Retina (tissue), 1 donor: ENCODE results near the gene CNMD.

ENCODE experiments used
- DNase-seq: peaks from one replicate; pipeline ENCODE4 v3.0.0-alpha.2; 2016

The CNMD gene

DNA sequence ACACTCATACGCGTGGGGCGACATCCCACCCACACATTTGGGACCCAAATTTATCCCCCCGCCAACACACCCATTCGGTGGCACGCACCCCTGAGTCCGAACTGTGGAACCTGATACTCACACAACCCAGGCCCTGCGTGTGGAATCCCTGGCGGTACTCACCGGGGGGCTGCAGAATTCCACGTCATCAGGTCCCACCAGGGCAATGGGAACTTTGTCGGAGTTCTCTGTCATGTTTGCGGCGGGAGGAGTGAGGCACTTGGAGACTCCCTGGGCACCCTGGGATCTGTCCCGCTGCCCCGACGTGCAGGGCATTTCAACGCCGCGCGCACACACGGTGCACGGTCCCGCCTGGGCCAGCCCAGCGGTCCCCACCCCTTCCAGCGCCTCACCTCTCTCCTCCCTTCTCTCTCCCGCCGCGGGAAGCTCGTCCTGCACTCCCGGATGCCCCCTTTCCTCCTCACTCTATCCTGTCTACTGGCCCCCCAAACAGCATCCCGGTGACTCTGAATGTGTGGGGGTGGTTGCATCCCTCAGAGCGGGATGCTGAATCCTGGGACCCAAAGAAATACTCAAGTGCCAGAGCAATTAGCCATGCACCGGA lies at the start of gene CNMD:
Gene CNMD, minus strand, starts transcription at position 353 of the 604 bp plus-strand sequence. Its CDS starts 119 bp downstream, at position 234.
- peak; percentile 66 for DNase-seq

DNA sequence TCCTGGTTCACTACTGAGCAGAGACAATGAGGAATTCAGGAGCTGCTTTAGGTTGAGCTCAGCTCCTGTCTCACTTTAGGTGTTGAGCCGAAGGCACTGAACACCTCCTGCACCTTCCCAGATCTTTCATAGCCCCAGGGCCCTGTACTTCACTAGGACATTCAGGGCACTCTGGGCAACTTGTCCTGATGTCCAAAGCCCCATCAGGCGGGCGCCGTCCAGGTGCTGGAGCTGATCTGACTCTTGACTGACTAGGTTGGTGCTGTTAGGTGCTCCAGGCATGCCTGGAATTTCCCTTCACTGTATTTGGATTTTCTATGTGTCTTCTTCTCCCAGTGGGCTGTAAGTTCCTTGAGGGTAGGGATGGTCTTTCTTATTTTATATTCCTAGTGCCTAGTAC lies 48.4 kb upstream of the CNMD start:
- DNase-seq, result no peak

DNA sequence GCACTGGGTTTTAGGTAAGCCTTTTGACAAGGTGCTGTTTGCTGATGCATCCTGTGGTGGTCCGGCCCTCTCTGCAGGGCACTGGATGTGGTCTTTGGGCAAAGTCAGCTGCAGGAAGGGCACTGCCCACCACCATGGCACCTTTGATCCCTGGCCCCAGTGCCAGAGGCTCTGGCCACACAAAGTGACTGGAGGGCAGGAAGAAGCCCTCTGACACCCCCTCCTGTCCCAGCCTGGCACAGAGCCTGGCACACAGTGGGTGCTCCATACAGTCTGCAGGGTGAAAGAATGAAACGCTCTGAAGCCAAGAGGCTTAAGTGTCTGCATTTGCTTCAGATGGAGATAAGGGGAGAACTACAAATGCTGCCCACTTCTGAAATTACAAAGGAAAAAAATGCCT lies 47.6 kb upstream of the CNMD start:
- DNase-seq, result no peak

DNA sequence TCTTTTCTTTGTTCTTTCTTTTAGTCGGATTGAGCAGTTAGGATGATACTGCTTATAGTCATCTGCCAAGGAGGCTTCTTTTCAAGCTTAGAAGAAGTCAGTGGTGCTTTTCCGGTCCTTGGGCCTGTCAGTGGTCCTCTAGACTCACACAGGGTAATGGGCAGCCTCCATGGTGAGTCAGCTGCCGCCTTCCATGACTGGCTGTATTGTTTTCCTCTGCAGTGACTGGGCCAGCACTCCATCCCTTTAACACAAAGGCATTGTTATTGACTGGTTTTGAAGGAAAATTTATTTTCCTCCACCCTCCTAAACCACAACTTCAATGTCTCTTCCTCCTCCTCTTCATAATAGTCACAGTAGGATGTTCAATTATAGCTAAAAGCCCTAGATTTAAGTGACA lies 47.1 kb upstream of the CNMD start:
- DNase-seq, result no peak

DNA sequence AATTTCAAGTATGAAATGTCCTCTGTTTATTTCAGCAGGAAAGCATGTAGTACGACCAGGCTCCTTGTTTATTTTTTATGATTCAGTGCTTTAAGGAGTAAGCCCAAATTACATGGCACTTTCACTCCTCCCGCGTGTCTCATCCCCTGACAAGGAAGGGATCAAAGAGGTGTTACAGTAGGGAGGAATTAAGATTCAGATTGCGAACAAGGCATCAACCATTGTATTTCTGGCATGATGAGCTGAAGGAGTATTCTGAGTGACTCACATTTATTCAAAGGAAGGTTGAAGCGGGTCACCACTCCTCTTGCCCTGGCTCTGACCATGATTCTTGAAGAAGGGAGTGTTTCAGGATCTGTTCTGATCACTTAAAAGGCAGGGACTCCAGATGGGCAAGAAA lies 46.1 kb upstream of the CNMD start:
- no peak for DNase-seq

DNA sequence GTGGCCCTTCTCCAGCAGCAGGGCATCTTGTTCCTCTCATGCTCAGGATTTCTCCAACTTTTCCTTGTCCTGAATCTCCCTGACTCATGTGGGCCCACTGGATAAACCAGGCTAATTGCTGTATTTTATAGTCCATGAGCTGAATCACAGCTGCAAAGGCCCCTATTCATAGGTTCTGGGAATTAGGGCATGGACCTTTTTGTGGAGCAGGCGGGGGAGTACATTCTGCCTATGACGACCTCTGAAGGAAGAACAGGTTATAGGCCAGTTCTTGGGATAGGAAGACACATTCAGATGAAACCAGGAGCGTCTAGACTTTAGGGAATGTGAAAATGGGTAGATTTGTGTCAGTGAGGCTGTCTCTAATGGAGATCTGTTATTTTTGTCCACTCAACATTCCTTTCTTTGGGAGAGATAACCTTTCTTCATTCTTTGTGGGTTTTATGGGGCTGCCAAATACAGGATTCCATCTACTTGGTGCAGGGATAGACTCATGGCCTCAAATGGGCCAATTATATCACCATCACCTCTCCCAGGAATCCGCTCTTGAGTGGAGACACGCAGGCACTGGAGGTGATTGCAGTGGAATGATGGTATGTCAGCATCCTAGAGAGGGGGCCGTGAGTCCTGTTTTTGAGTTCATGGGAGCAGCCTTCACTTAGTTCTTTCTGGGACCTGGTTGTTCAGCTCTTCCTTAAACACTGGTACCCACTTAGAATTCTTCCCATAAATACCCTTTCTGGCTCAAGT lies 45.1 kb upstream of the CNMD start:
- DNase-seq, result no peak

DNA sequence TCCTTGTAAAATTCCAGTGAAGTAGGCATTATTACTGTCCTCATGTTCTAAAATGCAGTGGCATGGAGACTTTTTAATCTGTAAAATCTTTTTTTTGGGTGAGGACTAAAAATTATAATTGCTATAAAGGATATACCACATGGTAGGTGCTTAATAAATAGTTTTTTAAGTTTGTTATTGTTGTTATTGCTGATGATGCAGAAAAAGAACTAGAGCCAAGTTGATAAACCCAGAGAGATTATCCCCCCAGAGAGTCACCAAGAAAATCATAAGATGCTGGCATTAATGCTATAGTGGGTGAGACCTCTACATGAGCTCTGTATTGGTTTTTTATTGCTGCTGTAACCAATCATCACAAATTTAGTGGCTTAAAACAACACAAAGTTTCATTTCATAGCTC lies 44.3 kb upstream of the CNMD start:
- DNase-seq, result no peak

DNA sequence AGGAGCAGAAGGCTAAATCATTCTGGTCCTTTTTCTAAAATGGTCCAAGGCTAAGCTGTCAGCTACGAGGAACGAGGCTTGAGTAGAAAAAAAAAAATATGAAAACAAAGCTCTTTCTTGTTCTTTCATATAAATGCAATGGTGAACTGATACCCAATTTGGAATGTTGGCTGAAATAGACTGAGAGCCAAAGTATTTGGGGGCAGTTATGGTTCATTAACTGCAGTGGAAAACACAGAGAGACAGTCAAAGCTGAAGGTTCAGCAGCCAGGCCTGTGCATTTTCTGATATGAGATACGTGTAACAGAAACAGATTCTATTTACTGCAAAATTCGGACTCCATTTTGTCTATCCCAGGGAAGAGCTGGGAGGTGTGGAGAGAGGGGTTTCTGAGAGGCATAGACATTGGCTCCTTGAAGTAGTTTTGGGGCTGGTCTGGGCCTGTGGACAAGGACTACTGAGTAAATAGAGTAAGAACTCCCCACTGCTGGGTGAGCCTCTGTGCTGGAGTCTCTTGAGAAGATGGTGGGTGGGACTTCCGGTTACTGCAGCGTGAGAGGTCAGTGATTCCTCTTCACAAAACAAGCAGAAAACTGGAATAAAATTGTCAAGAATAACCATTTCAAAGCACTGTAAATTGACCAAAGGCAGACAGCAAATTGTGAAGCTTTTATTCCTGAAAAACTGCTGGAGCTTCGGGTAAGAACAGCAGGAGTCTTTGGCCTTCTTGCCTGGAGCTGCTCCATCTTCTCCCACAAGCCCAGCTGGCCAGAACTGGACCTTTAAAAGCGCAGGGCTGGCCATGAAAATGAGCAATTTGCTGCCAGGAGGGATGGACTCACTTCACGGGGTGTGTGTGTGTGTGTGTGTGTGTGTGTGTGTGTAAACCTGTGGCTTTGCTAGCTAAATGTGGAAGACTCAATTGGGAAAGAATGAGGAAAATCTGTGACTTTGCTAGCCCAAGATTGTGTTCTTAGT lies 43.1 kb upstream of the CNMD start:
- DNase-seq, result no peak

DNA sequence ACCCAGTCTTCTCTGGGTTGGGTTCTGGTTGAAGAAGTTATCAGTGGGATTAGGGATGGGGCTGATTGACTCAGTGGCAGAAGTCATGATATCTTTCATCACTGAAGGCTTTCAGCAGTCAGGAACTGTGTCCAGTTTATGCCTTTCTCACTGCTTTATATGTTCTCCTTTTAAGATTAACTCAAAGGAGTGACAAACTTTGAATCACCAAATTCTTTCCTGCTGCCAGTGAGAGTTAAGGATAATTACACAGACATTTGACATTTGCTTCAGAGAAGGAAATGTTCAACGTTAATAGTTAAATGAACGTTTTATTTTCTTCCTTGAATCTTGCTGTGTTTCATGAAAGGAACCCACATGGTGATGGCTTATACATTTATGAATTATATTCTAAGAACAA lies 41.0 kb upstream of the CNMD start:
- no peak for DNase-seq

DNA sequence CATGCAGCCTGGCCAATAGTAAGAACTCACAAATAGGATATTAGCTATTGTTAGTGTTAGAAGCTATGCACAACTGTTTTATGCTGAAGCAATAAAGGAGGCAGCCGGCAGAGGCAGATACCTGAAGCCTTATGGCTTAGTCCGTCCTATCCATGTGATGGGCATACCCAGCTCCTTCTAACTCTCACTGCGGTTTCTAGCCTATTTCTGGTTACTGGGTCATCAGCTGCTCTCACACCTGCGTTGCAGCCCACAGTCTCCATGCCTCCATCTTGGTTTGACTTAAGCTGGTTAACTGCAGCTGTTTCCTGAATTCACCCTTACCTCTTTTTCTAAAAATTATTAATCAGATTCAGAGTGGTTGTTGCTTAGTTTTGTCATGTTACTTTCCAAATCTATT lies 40.5 kb upstream of the CNMD start:
- no peak for DNase-seq

DNA sequence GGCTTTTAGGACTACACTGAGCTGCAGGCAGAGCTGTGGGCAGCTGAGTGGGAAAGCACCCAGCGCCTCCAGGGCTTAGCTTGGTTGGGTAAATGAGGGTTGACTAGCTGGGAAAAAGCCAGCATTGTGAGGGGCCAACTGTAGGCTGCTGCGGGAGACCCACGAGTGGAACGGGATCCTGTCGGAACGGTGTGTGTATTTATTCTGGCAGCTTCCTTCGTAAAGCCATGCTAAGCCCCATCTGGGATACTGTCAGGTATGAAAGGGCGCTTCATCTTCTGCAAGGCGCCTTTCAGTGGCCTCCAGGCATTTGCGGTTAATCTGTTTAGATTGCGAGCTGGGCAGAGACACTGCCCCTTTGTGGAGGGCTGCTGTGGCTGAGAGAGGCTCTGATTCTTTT lies 39.5 kb upstream of the CNMD start:
- no peak for DNase-seq

DNA sequence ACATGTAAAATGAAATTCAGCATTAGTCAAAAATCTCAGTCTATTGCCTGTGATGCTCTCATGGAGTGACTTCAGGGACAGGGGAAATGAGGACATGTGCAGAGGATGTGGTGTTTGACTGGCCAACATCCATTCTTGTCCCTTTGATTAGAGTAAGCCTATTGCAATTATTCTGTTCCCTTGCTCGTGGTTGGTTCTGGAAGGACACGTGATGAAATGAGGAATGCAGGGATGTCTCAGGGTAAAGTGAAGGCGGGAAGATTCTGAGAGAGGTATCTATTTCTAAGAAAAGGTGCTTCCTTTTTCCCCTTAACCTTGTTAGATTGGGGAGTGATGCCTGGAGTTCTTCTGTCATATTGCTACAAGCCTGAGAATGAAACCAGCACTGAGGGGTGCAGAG lies 37.1 kb upstream of the CNMD start:
- DNase-seq, result no peak

DNA sequence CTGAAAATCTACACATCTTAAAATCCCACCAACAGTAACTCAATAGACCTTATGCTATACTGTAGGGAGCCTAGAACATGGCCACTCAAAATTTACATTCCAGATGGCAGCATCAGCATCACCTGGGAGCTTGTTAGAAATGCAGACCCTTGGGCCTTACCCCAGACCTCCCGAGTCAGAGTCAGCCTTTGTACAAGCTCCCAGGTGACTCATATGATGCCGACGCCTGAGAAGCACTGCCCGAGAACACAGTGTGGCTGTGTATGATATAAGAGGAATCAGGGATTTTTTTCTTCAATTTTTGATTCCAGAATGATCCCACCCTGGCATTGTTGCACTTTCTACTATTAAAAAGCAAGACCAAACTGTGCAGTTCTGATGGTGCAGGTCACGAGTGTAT lies 35.9 kb upstream of the CNMD start:
- DNase-seq, result no peak

DNA sequence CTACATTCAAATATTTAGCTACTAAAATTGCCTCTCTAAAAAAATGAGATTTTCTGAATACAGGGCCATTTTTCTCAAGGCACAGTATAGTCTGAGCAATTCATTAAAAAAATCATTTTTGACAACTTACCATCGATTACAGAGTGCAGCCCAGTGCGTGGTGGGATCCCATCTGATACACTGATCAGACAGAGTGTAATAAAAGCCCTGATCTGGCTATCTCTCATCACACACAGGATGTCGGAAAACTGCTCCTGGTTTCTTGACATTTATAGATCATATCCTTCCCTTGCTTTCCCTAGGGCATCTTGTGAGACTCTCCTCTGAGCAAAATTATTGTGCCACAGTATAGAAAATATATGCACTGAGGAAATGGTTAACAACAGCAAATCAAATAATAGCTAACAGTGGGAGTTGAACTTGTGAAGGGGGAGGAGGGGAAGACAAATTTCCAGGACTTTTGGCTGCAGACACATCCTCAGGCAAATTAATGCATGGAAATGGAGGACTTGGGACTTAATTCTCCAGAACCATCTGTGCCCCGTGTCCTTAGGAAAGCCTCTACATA lies 28.4 kb upstream of the CNMD start:
- DNase-seq, result no peak

DNA sequence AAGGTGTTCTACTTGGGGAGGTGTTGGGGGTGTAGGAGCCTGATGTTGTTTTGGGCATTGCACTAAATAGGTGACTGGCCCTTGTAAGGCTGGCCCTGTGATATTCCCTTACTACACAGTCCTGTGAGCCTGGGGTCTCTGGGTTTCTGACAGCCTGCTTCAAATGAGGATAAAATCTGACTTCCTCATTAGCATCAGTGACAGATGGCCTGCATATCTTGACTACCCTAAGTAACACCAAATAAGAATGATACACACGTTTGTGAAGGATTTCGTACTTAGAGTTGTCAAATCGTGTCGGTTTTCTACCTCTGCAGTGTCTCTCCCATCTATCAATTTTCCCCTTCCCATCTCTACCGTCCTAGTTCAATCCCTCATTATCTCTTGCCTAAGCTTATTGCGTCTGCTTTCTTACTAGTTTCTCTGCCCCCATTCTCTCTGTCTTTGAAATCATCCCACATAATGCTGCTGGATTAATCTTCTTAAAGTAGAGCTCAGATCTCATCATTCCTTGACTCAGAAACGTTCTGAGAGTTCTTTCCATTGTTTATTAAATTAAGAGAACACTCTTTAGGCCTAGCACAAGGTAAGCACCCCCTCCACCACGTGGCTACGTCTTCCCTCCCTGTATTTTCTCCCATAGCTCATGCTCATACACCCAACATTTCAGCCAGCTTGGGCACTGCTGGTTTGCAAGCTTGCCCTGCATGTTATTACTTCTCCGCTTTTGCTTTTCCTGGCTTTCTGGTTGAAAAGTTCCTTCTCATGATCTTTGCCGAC lies 26.2 kb upstream of the CNMD start:
- no peak for DNase-seq

DNA sequence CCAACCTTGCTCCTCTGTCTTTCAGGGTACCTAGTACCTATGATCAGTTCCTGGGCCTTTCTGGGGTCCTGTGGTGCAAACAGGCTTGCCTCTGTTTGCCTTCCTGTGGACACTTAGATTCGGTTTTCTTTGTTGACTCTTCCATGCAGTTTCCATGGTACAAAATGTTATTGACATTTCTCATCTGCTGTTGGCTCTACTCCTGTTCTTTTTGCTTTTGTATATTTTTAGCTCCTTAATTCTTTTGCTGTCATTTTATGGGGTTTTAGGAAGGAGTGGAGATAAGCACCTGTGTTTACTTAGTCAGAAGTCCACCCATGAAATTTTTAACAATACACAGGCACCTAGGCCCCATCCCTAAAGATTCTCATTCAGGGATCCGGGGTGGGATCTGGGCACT lies 20.5 kb upstream of the CNMD start:
- no peak for DNase-seq

DNA sequence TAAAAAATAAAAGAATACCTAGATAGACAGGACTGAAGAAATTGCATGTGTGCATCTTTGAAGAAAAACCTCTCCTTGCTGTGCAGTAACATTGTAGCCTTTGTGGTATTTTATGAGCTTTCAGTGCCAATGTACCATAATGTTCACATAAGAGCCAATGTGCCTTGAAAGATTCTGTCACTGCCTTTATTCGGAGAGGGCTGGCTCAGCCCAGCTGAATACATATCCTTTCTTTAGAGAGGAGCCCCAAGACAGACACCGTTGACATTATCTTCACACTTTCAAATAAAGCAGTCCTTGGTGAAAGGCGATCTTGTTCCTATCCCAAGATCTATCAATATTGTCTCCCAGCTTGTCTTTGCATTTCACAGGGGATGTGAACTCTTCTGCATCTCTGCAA lies 18.5 kb upstream of the CNMD start:
- no peak for DNase-seq

DNA sequence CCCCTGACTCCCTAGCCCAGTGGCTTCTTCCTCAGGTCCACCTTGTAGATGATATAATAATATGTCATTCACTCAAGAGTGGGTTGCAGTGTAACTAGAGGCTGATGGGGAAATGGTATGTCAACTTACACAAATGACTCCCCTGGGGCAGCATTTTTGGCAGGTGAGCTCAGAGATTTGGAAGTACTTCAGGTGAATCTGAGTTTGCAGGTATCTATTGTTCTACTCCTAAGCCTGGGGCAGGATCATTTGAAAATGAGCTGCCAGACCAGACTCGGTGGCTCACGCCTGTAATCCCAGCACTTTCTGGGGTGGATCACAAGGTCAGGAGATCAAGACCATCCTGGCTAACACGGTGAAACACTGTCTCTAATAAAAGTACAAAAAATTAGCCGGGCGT lies 11.6 kb upstream of the CNMD start:
- DNase-seq, result no peak

DNA sequence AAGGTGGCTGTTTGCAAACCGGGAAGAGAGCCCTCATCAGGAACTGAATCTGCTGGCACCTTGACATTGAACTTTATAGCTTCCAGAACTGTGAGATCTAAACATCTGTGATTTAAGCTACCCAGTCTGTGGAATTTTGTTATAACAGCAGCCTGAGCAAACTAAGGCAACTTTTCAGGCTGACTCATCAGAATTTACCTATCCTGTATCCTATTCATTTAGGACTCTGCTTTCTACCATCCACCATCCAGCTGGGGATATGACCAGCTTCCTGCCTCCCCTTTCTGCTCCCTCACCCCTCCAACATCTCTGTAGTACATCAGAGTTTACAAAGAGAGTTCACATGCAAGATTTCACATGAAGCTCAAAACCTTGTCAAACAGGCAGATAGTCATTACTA lies 11.1 kb upstream of the CNMD start:
- no peak for DNase-seq

DNA sequence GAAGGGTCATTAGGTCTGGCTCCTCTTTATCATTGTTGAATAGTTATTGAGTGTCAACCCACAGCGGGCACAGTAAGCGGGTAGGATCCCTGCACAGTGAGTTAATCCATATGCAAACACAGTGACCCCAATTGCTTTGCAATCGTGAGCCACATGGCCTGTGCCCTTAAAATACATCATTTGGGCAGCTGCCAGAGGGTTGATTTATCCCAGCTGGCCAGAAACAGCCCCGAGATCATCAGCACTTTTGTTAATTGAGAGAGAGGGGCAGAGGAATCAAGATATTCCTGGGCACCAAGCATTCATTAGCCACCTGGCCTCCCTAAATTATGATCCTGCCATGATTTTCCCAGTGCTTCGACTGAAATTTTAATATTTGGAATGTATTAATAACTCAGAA lies 9.8 kb upstream of the CNMD start:
- DNase-seq, result no peak

DNA sequence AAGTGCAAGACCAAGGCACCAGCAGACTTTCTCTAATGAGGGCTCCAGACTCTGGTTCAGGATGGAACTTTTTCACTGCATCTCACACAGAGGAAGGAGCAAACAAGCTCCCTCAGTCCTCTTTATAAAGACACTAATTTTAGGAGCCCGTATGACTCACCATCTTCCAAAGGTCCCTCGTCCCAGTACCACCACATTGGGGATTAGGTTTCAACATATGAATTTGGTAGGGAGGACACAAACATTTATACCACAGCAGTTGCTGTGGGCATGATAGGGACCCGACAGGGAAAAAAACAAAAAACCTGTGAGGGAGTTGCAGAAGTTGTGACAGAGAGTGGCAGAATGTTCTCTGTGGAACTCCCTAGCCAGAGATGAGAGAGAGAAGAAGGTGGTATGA lies 6.5 kb upstream of the CNMD start:
- DNase-seq, result no peak

DNA sequence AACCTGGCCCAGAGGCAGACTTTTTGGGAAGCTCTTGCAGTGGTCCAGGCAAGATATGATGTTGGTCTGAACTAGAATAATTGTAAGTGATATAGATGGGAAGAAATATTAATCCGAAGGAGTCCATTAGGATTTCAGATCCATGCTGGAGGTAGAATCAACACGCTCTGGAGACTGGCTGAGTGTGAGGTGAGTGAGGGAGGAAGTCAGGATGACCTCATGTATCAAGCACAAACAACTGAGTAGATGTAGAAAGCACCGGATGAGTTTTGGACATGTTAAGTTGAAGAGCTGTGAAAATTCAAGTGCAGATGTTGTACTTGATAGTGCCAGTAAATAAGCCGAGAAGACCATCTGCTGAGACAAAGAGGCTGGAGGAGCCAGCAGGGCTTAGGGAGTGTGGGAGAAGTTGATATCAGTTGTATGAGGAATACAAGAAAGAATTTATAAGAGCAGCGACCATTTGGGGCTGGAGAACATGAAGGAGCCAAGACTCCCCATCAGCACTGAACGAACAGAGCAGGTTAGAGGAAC lies 5.3 kb upstream of the CNMD start:
- no peak for DNase-seq
